Dedifferentiated amniotic fluid mesenchymal stem cell (primary cell): ENCODE measurements around the gene MOB3B.

Experiments used
- DNase-seq: peaks from one replicate; pipeline ENCODE4 v3.0.0-alpha.2; 2016; ENCODE audit errors: extremely low spot score

Gene MOB3B

DNA sequence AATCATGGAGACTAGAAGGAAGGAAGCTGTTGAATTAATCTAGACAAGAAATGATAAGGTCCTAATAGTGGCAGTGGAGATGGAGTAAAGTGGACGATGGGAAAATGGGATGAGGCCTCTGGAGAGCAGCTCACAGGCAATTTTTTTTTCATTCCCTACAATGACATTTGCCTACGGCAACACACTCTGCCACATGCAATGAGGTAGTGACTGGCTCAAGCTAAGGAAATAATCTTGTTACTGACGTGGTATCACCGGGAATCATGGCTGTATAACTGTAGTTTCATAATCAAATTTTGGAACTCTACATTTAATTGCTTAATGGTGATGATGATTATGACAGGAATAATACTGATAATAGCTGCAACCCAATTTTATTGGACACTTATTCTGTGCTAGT, 12.1 kb upstream of the MOB3B start:
- no peak for DNase-seq

DNA sequence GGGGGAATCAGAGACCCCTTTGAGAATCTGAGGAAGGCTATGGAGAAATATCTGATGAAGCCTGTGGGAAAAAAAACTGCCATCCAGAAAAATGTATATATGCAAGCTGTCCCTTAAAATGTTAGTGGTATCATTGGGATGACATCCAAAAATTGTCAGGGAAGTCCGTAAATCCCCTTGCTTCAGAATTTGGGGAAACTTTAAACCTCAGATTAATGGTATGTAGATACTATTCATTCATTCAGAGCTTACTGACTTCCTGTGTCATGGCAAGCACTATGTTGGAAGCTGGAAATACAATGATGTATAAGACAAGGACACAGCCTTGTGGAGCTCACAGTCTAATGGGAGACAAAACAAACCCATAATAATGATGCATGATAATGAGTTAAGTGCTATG, 10.9 kb upstream of the MOB3B start:
- DNase-seq: no peak

DNA sequence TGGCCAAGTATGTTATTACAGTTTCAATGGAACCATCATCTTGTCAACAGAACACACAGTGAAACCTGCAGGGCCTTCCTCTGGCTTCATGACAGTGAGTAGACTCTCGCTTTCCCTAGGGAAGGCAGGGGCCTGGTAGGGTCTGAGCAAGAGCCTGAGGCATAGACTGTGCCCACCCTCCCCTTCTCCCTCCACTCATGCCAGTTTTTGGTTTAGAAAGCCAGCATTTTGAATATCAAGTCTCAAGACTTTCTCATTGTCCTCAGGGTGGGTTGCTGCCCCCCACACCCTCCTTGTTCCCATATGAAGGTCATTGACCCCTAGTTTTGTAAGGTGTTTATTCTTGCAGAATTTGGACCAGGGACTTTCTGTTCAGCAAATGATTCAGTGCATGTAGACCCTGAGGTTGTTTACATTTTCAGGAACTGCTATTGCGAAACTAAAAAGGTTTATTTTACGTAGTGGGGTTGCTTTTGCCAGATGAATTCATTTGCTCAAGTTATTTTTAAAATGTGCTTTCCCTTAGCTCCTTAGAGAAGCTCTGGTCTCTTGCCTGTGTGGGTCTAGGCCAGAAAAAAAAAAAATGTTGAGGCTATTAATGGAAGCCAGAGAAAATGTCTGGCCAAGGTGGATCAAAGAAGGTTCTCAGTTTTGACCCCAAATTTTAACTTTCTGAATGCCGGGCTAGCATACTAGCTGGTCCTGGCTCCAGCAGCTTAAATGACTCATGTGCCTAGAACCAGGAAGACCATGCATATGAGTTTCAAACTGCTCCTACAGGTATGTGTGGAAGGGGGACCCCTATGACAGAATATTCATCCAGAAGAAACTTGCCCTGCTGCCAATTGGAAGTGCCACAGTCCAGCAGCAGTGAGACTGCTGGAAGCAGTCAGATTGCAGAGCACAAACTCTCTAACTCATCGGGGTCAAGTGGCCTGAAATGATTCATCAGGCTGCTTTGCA, 10.1 kb upstream of the MOB3B start:
- DNase-seq: no peak

DNA sequence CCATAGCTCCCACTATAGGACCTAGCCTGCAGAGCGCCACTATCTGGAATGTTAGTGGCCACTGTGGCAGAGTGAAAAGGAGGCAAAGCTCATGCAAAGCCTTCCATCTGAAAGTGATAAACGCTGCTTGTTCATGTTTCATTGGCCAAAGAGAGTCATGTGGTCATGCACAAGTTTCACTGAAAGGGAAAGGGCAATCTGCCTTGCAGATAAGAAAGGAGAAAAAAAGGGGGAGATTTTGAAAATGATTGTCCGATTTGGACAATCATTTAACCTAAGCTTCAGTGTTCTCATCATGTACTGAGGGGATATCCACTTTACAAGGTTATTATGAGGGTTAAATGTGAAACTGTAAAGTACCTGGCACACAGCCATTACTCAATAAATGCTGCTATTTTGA, 9.0 kb upstream of the MOB3B start:
- DNase-seq: no peak

DNA sequence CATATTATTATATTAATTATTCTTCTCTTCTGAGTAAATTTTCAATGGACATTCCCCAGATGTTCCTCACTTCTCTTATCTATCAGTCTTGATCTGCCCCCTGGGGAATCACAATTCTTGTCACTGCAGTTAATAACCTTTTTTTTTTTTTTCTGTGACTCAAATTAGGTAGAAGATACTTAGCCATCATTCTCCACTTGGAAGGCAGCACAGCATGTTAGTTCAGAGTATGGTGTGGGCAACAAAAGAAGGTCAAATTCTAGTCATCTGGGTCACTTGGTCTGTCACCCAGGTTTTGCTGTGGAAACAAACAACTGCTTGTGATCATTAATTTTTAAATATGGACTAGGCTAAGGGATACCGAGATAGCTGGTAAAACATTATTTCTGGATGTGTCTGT, 8.1 kb upstream of the MOB3B start:
- DNase-seq: no peak

DNA sequence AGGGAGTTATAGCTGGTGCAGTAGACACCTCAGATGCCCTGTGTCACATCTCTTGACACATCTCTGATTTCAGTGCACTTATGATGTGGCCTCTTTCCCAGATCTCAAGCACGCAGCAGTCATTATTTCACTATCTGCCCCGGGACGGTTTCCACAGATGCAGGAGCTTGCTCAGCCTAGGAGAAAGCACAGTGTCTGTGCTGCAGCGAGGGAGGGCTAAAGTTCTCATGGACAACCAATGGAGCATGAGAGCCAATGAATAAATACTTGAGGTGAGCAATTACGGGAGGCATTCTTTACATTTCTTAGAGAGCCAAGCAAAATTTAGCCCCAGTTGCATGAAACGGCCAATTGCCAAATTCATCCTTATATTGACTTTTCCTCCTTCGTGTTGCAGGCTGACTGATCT, 7.4 kb upstream of the MOB3B start:
- DNase-seq: no peak

DNA sequence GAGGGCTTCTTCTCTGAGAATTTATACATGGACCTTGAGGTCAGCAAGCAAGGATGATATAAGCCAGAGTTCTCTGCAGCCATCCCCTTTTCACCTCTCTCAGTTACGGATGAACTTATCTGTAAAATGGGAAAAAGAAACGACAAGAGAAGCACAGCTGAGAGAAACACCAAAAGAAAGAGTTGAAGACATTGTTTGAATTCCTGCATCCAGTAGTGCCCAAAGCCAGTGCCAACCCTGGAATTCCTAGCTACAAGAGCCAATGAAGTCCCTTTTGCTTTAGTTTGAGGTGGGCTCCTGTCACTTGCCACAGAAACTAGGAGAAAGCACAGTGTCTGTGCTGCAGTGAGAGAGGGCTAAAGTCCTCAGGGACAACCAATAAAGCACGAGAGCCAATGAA, 6.6 kb upstream of the MOB3B start:
- no peak for DNase-seq

DNA sequence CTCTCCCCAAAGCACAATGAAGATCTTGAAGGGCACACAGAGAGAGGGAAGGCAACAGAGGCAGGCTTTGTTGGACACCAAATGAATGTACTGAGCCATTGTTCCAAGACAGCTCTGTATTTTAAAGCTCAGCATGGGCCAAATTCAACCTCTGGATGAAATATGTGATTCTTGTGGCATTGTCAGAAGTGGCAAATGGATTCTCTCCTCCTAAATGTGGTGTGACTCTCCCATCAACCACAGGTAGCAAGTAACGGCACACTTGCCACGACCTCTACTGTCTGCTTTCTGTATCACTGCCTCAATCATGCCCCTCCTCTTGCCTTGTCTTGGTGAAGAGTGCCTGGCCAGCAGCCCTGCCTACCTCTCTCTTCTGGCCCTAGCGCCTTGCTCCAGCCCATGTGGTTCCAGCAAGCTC, 6.1 kb upstream of the MOB3B start:
- no peak for DNase-seq

DNA sequence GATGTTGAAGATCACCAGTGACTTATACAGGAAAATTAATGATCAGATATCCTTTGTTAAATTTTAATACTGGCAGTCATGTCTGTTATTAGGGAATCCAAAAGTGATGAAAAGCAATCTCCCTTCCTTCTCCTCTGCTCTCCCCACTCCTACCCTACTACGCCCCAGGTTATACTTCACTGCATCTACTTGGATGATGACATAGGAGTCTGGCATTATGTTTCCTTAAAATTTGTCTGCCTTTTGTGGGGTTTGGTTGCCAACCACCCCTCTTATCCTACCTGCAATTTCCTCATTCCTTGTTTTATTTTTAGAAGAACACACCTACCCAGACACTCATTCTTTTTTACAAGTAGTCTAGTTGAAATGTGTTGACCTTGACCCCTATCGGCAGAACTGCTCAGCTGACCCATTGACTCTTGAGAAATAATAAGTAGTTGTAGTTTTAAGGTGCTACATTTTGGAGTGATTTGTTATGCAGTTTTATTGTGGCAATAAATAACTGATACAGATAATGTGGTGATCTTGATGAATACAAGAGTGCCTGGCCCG, 5.1 kb upstream of the MOB3B start:
- no peak for DNase-seq

DNA sequence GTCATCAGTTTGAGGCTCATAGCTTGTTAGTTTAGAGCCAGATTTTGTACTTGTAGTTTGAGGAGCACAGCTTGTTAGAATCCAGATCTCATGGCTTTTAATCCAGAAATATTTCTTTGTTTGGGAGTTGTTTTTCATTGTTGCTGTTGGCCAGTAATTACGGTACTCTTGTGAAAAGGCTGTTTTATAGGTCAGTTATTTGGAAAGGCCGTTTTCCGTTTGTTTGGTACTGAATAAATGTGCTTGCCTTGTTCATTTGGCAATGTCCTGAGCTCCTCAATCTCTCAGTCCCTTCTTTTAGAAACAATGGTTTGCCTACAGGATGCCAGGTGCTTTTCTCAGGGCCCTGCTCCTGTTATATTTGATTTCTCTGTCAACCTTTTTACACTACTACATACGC, 4.5 kb upstream of the MOB3B start:
- DNase-seq: no peak

DNA sequence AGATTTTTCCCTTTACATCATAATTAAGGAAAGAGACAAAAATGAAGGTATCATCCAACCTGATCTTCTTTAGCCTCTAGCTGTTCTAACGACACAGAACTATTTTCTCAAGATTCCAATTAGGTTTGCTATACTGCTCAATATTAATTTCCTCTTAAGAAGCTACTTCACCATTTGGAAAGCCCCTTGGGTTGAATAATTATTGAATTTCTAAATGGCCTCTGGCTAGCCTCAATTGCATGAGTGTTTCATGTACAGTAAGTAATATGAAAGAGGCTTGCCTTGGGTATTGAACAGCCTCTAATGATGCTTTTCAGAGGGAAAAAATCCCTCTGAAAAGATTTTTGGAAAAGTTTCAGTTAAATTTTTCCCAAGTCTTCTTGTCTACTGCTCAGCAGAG, 3.7 kb upstream of the MOB3B start:
- DNase-seq: no peak

DNA sequence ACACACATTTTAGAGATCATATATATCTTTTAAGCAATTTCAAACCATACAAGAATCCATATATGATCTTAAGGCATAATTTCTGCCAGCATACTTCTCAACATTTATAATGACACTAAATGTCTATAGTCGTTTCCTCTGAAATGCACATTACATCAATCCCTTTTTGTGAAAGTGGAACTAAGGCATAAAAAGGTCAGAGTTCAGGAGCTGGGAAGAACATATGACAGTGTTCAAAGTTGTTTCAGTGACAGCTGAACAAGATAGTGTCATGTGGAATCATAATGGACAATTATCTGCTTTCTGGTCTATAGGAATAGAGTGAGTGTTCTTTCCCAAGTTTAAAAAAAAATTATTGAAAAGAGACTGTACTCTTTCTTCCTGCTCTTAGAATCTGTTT, 2.4 kb upstream of the MOB3B start:
- no peak for DNase-seq

DNA sequence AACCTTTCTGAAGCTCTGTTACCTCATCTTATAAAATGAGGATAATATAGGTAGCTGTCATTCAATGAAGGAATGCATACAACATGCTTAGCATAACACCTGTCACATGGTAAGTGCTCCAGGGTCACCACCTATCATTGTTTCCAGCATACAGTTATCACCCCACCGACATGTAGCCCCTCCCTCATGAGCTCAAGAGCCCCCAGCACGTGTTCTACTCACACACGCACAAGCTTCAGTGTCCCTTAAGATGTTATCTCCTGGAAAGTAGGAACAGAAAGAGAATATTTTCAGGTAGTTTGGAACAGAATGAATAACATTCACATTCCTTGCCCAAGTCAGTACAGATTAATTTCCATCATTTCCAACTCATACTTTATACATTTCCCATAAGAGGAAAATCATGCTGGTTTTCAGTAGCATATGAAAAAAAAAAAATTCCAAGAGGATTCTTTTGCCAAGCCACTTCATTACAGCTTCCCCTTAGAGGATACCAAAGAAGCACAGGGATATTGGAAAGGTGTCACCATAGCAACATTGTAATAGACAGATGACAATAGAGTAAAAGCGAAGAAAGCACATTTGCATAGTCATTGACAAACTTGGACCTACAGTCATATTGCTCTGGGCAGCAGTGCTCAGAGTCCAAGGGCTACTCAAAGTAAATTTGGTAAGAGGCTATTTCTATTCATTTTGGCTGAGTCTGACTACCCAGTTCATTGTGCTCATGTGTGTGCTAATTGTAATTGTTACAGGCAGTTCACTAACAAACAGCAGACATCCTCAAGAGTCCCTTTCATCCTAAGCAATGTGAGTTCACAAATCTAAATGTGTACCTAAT, 1.5 kb upstream of the MOB3B start:
- no peak for DNase-seq

DNA sequence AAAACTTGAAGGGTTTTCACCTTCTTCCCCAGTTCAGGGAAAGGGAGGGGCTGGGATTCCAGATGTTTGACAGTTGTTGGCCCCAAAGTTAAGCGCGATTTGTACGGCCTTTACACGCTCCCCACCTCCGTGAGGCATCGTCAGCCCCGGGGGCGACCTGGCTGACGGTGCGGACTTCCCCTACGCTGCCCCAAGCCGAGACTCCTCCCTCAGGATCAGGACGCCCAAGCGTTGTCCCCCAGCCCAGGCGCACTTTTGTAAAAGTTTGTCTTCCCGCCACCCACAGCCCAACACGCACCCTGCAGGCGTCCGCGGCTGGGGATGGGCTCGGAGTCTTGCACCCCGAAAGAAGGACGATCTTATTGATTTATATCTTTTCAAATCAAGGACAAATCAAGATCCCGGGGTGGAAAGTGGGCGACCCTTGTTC, 713 bp downstream of the MOB3B start:
- no peak for DNase-seq

DNA sequence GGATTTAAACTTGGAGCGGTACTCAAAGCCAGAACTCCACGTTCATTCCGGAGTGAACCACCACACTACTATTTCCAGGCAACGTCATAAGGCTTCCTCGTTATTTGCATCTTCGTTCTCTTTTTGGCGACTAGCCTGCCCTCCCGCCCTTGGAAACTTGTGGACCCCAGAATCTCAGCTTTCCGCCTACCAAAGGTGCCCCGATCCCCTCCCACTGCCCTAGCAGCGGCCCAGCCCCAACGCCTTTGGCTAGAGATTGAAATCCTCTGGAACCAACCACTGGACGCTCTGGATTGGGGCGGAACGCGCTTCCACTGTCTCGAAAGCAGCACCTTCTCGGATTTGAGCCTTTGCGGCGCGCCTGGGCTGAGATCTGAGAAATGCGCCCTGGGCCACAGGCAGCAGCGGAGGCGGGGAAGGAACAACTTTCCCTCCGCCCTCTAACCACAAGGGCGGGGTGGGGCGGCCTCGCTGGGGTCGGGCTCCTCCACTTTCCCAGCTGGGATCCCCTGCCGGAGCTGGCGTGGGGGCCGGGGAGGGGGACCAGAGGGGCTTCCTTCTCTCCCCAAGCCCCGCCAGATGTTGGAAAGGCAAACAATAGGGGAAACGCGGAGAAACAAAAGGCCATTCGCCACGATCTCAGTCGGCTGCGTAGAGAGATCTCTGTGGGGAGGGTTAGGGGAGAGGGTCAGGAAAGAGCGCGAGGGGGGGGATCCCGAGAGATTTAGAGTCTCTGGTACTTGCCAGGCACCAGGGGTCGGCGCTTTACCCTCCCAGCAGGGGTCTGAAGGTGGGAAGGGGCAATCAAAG, 1.3 kb downstream of the MOB3B start:
- no peak for DNase-seq

DNA sequence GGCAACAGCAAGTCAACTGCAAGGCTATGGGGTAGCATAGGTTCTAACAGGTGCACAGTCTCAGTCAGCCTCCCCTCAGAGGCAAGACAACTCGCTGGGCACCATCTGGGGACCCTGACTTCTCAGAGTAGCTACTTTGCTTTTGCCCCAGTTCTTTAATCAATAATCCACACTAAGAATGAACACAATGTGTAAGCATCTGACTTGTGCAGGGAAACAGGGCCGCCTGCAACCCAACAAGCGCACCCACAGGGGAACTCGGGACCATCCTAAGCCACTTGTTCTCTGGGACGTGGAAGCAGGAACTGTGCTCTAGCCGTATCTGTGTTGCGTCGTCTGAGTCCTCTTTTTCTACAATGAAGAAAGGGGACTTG, 1.9 kb downstream of the MOB3B start:
- no peak for DNase-seq

DNA sequence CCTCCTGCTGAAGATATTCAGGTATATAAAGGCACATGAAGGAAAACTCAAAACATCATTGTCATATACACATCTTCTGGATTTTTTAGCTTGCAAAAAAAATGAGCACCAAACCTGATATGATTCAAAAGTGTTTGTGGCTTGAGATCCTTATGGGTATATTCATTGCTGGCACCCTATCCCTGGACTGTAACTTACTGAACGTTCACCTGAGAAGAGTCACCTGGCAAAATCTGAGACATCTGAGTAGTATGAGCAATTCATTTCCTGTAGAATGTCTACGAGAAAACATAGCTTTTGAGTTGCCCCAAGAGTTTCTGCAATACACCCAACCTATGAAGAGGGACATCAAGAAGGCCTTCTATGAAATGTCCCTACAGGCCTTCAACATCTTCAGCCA, 5.4 kb downstream of the MOB3B start, which contains the start of gene IFNK:
IFNK (plus strand) TSS at position 55 of the 400 bp plus-strand sequence; CDS start at position 102, 47 bp downstream.
- DNase-seq: no peak

DNA sequence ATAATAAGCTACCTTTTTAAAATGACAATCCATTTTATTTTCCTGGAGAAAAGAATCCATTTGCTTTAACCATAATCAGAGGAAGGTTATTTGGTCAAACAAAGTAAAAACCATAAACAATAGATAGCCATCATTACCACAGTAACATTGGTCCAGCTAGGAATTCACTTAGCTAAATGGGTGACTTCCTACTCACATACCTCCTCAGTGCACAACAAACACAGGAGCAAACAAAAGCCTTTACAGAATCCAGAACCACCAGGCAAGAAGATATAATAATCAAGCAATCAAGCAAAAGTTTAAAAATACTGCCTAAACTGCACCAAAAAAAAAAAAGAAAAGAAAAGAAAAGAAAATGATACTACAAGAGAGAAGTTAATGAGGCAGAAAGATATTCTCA, 6.5 kb downstream of the MOB3B start:
- DNase-seq: no peak

DNA sequence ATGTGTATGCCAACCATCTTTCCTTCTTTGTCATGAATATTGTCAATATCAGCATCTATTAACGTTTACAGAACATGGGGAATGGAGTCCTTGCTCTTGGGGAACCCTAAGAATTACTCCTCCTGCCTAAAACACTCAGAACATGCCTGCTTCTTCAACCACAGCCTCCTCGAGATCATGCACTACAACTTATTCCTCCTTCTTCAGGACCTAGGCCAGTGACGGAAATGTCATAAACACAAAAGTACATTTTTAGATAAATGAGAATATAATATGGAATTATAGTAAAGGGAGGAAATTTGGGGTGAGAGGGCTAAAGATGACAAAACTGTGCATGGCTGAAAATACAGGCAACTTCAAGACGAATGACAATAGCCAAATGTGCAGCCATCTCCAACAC, 8.6 kb downstream of the MOB3B start:
- no peak for DNase-seq

DNA sequence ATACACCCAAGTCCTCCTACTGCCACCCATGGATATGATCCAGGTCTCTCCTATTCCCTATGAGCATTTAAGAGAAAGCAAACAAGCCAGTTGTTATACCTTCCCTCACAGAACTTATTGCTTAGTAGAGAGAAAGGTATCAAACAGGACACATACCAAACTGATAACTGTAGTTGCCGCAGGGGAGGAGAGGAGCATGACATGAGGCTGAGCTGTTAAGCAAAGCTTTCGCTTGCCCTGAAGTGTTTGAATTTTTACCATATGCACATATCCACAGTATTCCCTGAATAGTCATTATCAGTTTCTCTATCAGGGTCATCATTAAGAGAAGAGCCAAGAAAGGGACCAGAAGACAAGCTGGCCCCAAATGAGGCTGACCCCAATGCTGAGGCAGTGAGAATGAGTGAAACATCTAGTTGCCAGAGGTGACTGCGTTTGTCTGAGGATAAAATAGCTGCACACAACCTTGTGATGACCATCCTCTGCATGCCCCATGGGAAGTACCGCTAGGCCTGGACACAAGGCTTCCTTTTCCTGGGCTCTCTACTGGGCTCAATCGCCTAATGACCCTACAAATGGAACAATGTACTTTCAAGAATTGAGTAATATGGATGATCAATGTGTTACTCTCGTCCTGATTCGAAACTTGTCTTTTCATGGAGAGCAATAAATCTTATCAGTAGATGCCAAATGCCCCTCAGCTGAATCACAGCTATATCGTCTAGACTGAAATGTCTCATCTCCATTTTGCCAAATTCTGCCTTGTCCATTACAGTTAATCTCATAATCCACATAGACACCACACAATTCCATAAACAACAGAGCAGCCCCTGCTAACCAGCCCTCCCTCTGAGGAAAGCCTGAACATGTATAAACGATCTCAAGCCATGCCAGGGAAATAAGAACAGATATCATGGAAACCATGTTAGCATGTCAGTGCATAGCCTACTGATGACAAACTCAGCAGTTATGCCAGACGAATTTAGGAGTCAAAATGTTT, 9.8 kb downstream of the MOB3B start:
- DNase-seq: no peak
